Progenitor cell of endocrine pancreas (in vitro differentiated cells): ENCODE measurements around the gene DNLZ. TPM values are rescaled to one million over a fixed set of nuclear protein-coding genes. Genes with fewer than 3 reads are reported as not detected.
A peak's percentile ranks its signal among the peaks of the same experiment; 100 is the strongest.

ENCODE experiments used
- DNase-seq: peaks from one replicate; pipeline ENCODE4 v3.0.0; 2021; ENCODE audit warnings: low spot score; ENCODE audit not compliant: unreplicated experiment
- H3K27ac Mint-ChIP-seq: 2 replicates; pipeline ENCODE4 v1.8.0; 2021; ENCODE audit warnings: mild to moderate bottlenecking, moderate library complexity, mixed read lengths
- H3K27me3 Mint-ChIP-seq: 2 replicates; pipeline ENCODE4 v1.8.0; 2021; ENCODE audit warnings: mixed read lengths
- H3K36me3 Mint-ChIP-seq: 2 replicates; pipeline ENCODE4 v1.8.0; 2022; ENCODE audit warnings: mixed read lengths; ENCODE audit not compliant: insufficient read depth
- H3K4me1 Mint-ChIP-seq: 2 replicates; pipeline ENCODE4 v1.8.0; 2021; ENCODE audit warnings: low read depth, mixed read lengths
- H3K4me3 Mint-ChIP-seq: 2 replicates; pipeline ENCODE4 v1.8.0; 2021; ENCODE audit warnings: low read depth, mild to moderate bottlenecking, moderate library complexity, mixed read lengths
- H3K9me3 Mint-ChIP-seq: 2 replicates; pipeline ENCODE4 v1.8.0; 2021; ENCODE audit warnings: low read depth, mixed read lengths
- CTCF ChIP-seq: fragments of 200-600 bp; sonication (generic); IDR thresholded peaks from one replicate; pipeline ENCODE4 v1.5.0; 2021; ENCODE audit warnings: antibody characterized with exemption, mild to moderate bottlenecking; ENCODE audit not compliant: unreplicated experiment
- total RNA-seq: library from RNA; stranded (reverse); gene quantifications from 2 replicates; pipeline ENCODE4 v1.2.1, GENCODE V29; 2021

DNLZ gene
- total RNA-seq, 1 donor from 2014 or later, result 16.2 TPM

- Mint-ChIP-seq H3K4me3 (peak overlapping the region; percentile 86), H3K36me3 (peaks cover 7% of the 10 kb centered on the region), H3K27ac (peak overlapping the region; percentile 95), H3K9me3 (no peaks in the 10 kb centered on the region), H3K27me3 (no peaks in the 10 kb centered on the region), H3K4me1 (peaks cover 10% of the 10 kb centered on the region)
- no peak for DNase-seq
- TF ChIP-seq CTCF, result no peak
These were observed 35.9 kb upstream of the DNLZ start for GRCh38 chr9:136399176-136400037.

- Mint-ChIP-seq H3K4me3 (peak overlapping the region; percentile 86), H3K36me3 (peaks cover 7% of the 10 kb centered on the region), H3K27me3 (no peaks in the 10 kb centered on the region), H3K9me3 (no peaks in the 10 kb centered on the region), H3K4me1 (peaks cover 10% of the 10 kb centered on the region), H3K27ac (no peak overlapping the region)
- no peak for DNase-seq
- no peak for TF ChIP-seq CTCF
These were observed 34.7 kb upstream of the DNLZ start for GRCh38 chr9:136398286-136398685.

- no peak for DNase-seq
- H3K4me1 Mint-ChIP-seq, result peaks cover 10% of the 10 kb centered on the region
- no peak overlapping the region for H3K4me3 Mint-ChIP-seq
- H3K27me3 Mint-ChIP-seq, result no peaks in the 10 kb centered on the region
- H3K36me3 Mint-ChIP-seq, result peaks cover 7% of the 10 kb centered on the region
- TF ChIP-seq CTCF, result no peak
- no peaks in the 10 kb centered on the region for H3K9me3 Mint-ChIP-seq
- H3K27ac Mint-ChIP-seq, result no peak overlapping the region
These were observed 34.1 kb upstream of the DNLZ start for GRCh38 chr9:136397643-136398042.

GRCh38 chr9:136396219-136396515, 32.6 kb upstream of the DNLZ start:
- Mint-ChIP-seq H3K4me3 (no peak overlapping the region), H3K27ac (no peak overlapping the region), H3K27me3 (no peaks in the 10 kb centered on the region), H3K4me1 (peaks cover 10% of the 10 kb centered on the region), H3K9me3 (no peaks in the 10 kb centered on the region), H3K36me3 (peaks cover 10% of the 10 kb centered on the region)
- TF ChIP-seq CTCF, result no peak
- DNase-seq, result no peak

- peaks cover 10% of the 10 kb centered on the region for H3K36me3 Mint-ChIP-seq
- no peak overlapping the region for H3K27ac Mint-ChIP-seq
- TF ChIP-seq CTCF, result no peak
- H3K27me3 Mint-ChIP-seq, result no peaks in the 10 kb centered on the region
- no peak overlapping the region for H3K4me3 Mint-ChIP-seq
- no peaks in the 10 kb centered on the region for H3K9me3 Mint-ChIP-seq
- no peak for DNase-seq
- H3K4me1 Mint-ChIP-seq, result peaks cover 10% of the 10 kb centered on the region
These were observed 32.0 kb upstream of the DNLZ start for GRCh38 chr9:136395345-136396218.
